Right lobe of liver (tissue), 4 donors: Measurements from ENCODE around the gene IPO13.

Experiments
- CTCF ChIP-seq, 4 donors: fragments of 200-600 bp in 3 of 4; fragments of 450-650 bp in 1 of 4; IDR thresholded peaks; one replicate each; pipeline versions ENCODE4 v1.5.1 to v1.8.0; 2016 to 2022; ENCODE audit warnings: antibody characterized with exemption in 4 of 4, mild to moderate bottlenecking in 2 of 4
- POLR2A ChIP-seq: fragments of 450-650 bp; IDR thresholded peaks from one replicate; pipeline ENCODE4 v1.6.1; 2017; ENCODE audit warnings: antibody characterized with exemption, mild to moderate bottlenecking
- donor health status: DM: no; HTN: no; CAD: no.
- donor health status: DM: no; HTN: no; CAD: no.
- donor health status: DM: no; HTN: yes; CAD: no.

- TF ChIP-seq CTCF (IDR thresholded peaks at IDR 0.05) (no peak), POLR2A (no peak)
Measured at GRCh38 chr1:43951021-43951985, 4.6 kb downstream of the IPO13 start.
